GOT3 (cell line): Measurements from ENCODE around the gene MAPK4.

Experiments used
- DNase-seq: peaks from one replicate; lab custom pipeline; 2025; ENCODE audit warnings: mixed read lengths; lab: John Stamatoyannopoulos, UW

Gene MAPK4

GRCh38 chr18:50719471-50720324, 159.8 kb downstream of the MAPK4 start:
- DNase-seq = no peak

GRCh38 chr18:50720325-50720674, 160.4 kb downstream of the MAPK4 start:
- no peak for DNase-seq

- DNase-seq = no peak
Observed at GRCh38 chr18:50721006-50721405, 161.1 kb downstream of the MAPK4 start.

- no peak for DNase-seq
Observed at GRCh38 chr18:50721451-50722120, 161.7 kb downstream of the MAPK4 start.

- no peak for DNase-seq
Observed at GRCh38 chr18:50722311-50722710, 162.4 kb downstream of the MAPK4 start.

GRCh38 chr18:50724751-50725151, 164.9 kb downstream of the MAPK4 start:
- no peak for DNase-seq

GRCh38 chr18:50726960-50727589, 167.2 kb downstream of the MAPK4 start:
- DNase-seq = no peak

GRCh38 chr18:50727721-50728471, 168.0 kb downstream of the MAPK4 start:
- DNase-seq = no peak

- DNase-seq = no peak
Observed at GRCh38 chr18:50729376-50729775, 169.5 kb downstream of the MAPK4 start.

GRCh38 chr18:50729986-50730385, 170.1 kb downstream of the MAPK4 start:
- DNase-seq = no peak

GRCh38 chr18:50734342-50734741, 174.5 kb downstream of the MAPK4 start:
- DNase-seq = no peak

- DNase-seq = no peak
Observed at GRCh38 chr18:50734886-50735285, 175.0 kb downstream of the MAPK4 start.

- DNase-seq = no peak
Observed at GRCh38 chr18:50737127-50737526, 177.2 kb downstream of the MAPK4 start.

- no peak for DNase-seq
Observed at GRCh38 chr18:50738098-50738757, 178.3 kb downstream of the MAPK4 start.

- DNase-seq = no peak
Observed at GRCh38 chr18:50742952-50743351, 183.1 kb downstream of the MAPK4 start.

GRCh38 chr18:50744253-50744652, 184.4 kb downstream of the MAPK4 start:
- no peak for DNase-seq

- no peak for DNase-seq
Observed at GRCh38 chr18:50745945-50746344, 186.1 kb downstream of the MAPK4 start.

GRCh38 chr18:50747849-50748242, 188.0 kb downstream of the MAPK4 start:
- DNase-seq = no peak

- DNase-seq = no peak
Observed at GRCh38 chr18:50748243-50749229, 188.6 kb downstream of the MAPK4 start.

- no peak for DNase-seq
Observed at GRCh38 chr18:50749421-50749820, 189.5 kb downstream of the MAPK4 start.

- DNase-seq = no peak
Observed at GRCh38 chr18:50749945-50750344, 190.1 kb downstream of the MAPK4 start.
